MV-4-11 (cell line): ENCODE measurements around the gene ACBD6.

ENCODE experiments used
- DNase-seq: peaks from one replicate; lab custom pipeline; 2025; lab: John Stamatoyannopoulos, UW

ACBD6 gene

GRCh38 chr1:180370597-180370996 lies 131.8 kb downstream of the ACBD6 start:
- no peak for DNase-seq

- no peak for DNase-seq
These were observed 132.2 kb downstream of the ACBD6 start for GRCh38 chr1:180370188-180370587.

GRCh38 chr1:180369061-180369460 lies 133.3 kb downstream of the ACBD6 start:
- DNase-seq, result no peak

GRCh38 chr1:180366371-180367068 lies 135.9 kb downstream of the ACBD6 start:
- DNase-seq, result no peak

- DNase-seq, result peak; percentile 26
These were observed 137.3 kb downstream of the ACBD6 start for GRCh38 chr1:180365039-180365438.

GRCh38 chr1:180363246-180363995 lies 139.0 kb downstream of the ACBD6 start:
- DNase-seq, result no peak

- no peak for DNase-seq
These were observed 141.9 kb downstream of the ACBD6 start for GRCh38 chr1:180360333-180361075.

- DNase-seq, result no peak
These were observed 143.7 kb downstream of the ACBD6 start for GRCh38 chr1:180358649-180359048.

GRCh38 chr1:180353945-180354344 lies 148.4 kb downstream of the ACBD6 start:
- DNase-seq, result no peak

- DNase-seq, result no peak
These were observed 149.8 kb downstream of the ACBD6 start for GRCh38 chr1:180352588-180352987.

GRCh38 chr1:180352021-180352420 lies 150.4 kb downstream of the ACBD6 start:
- DNase-seq, result no peak

GRCh38 chr1:180345148-180345547 lies 157.2 kb downstream of the ACBD6 start:
- DNase-seq, result no peak

- DNase-seq, result peak; percentile 82
These were observed 158.2 kb downstream of the ACBD6 start for GRCh38 chr1:180343921-180344769.

GRCh38 chr1:180327089-180327488 lies 175.3 kb downstream of the ACBD6 start:
- no peak for DNase-seq

GRCh38 chr1:180312926-180313325 lies 189.5 kb downstream of the ACBD6 start:
- DNase-seq, result no peak

GRCh38 chr1:180311011-180311730 lies 191.2 kb downstream of the ACBD6 start:
- no peak for DNase-seq

GRCh38 chr1:180310095-180310494 lies 192.3 kb downstream of the ACBD6 start:
- peak; percentile 12 for DNase-seq

GRCh38 chr1:180309338-180309737 lies 193.0 kb downstream of the ACBD6 start:
- no peak for DNase-seq

- DNase-seq, result no peak
These were observed 201.1 kb downstream of the ACBD6 start for GRCh38 chr1:180301135-180301742.

- no peak for DNase-seq
These were observed 202.7 kb downstream of the ACBD6 start for GRCh38 chr1:180299479-180300221.
